NCI-H1092 treated with DMSO at 0.1 percent for 48 hours (cell line): ENCODE measurements around the gene TTLL11.
A peak's percentile ranks its signal among the peaks of the same experiment; 100 is the strongest.

ENCODE experiments used
- DNase-seq: peaks from one replicate; lab custom pipeline; 2025; lab: John Stamatoyannopoulos, UW

The TTLL11 gene

GRCh38 chr9:121968056-121968455 is 125.1 kb downstream of the TTLL11 start:
- no peak for DNase-seq

GRCh38 chr9:121966706-121967105 is 126.4 kb downstream of the TTLL11 start:
- no peak for DNase-seq

DNA sequence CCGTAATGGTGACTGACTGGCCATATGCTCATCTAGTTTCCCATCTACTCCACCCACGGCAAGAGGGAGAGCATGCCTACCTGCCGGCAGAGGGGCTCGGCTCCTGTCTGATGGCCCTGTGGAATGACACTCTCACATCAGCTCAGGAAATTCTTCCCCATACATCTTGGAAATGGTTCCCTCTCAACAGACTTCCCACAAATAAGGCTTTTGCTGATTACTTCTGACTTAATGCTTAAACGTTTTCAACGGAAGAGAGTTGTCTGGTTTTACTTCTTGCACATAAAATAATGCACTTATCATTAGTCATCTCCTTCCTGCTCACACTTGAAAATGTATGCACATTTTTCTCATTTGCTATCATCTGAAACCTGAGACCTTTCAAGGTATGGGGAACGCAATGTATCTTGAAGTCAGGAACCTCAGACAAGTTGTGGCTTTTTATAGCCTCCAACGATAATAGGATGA is 129.5 kb downstream of the TTLL11 start:
- DNase-seq = no peak

DNA sequence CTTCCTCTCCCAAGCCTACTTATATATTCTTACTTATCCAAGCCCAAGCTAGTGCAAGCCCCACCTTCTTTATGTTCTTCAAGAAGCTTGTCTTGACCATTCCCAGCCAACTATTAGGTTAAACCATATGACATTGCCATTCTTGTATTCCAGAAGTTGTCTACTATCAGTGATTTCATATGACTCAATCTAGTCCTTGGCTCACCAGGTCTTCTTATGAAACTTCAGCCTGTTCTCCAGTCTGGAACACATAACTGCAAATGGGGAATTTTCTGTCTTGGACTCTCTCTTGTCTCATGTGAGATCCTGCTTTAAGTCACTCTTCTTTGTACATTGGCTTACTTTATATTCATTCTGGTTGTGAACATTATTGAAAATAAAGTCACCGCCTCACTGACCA is 130.7 kb downstream of the TTLL11 start:
- no peak for DNase-seq

DNA sequence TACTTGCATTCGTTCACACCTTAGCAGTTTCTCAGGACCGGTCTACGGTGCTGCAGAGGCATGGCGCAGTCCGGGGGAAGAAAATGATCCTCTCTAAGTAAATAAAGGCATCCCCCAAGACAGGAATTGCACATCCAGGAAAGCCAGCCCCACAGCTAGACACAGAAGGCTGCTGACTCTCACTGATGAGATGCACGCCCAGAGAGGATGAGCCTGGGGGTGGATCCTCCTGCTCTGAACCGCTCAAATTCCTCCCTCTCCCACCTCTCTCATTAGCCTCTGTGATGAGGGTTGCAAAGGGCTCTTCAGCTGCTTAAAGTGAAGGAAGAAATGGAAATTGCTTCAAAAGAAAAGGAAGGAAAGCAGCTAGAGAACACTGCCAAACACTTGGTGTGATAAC is 132.4 kb downstream of the TTLL11 start:
- DNase-seq = no peak

- no peak for DNase-seq
Observed at GRCh38 chr9:121958530-121958929, 134.6 kb downstream of the TTLL11 start.

- DNase-seq = no peak
Observed at GRCh38 chr9:121956808-121957207, 136.3 kb downstream of the TTLL11 start.

DNA sequence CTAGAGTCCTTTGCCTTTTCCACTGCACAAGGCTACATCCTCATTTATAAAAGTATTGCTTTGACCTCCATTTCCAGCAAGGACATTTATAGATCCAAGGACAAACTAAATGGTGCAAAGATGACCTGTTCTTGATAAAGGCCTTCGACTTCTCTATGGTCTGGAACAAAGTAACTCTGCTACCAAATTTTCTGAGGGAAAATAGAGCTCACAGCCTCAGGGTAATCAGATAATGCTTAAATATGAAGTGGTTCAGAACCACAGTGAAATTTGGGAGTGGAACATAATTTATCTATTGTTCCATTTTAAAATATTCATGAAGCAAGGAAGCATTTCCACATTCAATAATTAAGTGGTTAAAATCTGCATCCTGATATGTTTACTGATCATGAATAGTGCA is 137.5 kb downstream of the TTLL11 start:
- no peak for DNase-seq

DNA sequence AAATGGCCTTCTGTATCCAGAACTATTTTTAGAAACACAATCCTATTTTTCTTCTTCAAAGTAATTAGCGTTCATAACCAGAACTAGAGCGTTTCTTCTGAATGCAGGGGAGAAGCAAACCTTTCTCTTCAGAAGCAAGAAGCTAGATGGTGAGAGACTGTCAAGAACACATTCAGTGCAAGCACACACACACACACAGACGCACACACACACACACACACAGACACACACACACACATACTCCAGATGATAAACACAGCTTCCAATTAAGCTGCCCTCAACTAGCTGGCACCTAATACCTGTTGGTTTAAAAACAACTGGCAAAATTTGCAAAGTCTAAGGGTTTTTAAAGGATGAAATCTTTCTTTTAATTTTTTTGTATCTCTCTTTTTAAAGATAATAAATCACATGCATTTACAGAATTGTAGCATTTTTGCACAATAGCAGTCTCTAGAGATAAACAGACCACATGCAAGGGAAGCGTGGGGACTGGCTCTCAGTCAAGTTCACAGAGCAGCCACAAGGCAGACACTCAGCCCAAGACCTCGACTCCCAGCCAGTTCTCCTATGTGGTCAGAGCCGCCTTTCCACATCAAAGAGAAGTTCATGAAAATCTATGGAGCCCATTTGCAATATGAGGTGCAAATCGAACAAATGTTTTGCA is 138.5 kb downstream of the TTLL11 start:
- DNase-seq = no peak

- no peak for DNase-seq
Observed at GRCh38 chr9:121952611-121953010, 140.5 kb downstream of the TTLL11 start.

DNA sequence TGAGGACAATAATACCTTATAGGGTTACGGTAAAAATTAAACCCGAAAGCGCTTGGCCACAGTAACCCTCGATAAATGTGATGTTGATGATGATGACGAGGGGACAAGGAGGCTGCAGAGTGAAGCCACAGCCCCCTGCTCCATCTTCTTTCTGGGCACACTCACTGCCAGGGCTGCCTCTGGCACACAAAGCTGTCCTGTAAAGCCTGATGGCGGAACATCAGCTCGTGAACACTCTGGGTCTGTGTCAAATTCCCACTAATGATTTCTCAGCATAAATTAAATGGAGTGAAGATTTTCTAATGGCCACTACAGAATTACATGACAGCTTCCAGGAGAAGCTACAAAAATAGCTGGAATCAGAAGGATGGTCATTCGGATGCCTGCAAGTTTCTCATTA is 142.2 kb downstream of the TTLL11 start:
- no peak for DNase-seq

GRCh38 chr9:121950441-121950840 is 142.7 kb downstream of the TTLL11 start:
- no peak for DNase-seq

- no peak for DNase-seq
Observed at GRCh38 chr9:121949766-121950165, 143.3 kb downstream of the TTLL11 start.

- no peak for DNase-seq
Observed at GRCh38 chr9:121949364-121949763, 143.7 kb downstream of the TTLL11 start.

GRCh38 chr9:121947775-121948174 is 145.3 kb downstream of the TTLL11 start:
- peak; percentile 92 for DNase-seq

DNA sequence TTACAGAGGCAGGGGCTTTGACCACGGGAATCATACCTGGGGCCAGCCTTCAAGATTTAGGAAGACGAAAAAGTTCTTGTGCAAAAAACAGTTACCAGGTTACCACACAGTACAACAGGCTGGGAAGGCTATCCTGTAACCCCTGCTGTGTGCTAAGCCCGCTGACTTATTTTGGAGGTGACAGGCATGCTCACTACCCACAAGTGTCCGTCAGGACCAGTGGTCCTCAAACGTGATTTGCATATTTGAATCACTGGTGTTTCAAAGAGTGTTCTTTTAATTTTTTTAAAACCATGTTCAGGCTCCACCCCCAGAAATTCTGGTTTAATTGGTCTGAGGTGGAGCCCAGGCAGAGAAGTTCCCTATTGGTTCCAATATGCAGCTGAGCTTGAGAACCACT is 146.6 kb downstream of the TTLL11 start:
- DNase-seq = no peak

DNA sequence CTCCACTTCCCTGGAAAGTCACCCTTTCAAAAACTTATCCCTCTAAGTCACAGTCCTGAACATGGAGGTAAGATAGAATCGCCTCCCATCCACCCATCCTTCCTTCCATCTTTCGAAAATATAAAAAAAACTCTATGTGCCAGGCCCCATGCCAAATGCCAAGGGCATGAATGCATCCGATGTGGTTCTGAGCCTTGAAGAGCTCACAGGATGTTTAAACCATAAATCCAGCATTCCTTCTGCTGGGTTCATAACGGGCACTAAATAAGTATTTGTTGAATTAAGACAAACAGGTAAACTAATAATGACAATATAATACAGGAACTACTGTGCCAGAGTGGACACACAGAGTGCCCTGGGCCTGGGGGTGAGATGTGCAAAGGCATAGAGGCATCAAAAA is 147.3 kb downstream of the TTLL11 start:
- DNase-seq = no peak

DNA sequence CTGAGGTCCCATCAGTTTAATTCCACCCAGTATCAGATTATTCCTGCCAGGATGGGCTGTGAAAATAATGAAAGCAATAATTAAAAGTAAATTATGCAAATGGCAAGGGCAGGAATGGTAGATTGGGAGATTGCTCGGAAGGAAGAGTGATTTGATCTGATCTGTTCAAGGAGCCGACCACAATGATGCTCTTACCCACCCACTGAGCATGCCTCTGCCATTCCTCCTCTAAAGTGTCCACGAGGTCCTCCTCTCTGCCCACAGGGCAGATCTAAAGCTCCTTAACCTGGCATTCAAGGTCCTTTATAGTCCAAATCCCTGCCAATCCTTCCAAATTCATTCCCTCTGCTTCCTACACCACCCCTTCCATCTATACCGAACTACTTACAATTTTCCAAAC is 147.8 kb downstream of the TTLL11 start:
- DNase-seq = no peak

- no peak for DNase-seq
Observed at GRCh38 chr9:121944711-121945191, 148.4 kb downstream of the TTLL11 start.

- DNase-seq = no peak
Observed at GRCh38 chr9:121943463-121943862, 149.6 kb downstream of the TTLL11 start.

GRCh38 chr9:121942866-121943382 is 150.2 kb downstream of the TTLL11 start:
- DNase-seq = no peak

- DNase-seq = no peak
Observed at GRCh38 chr9:121942313-121942712, 150.8 kb downstream of the TTLL11 start.

DNA sequence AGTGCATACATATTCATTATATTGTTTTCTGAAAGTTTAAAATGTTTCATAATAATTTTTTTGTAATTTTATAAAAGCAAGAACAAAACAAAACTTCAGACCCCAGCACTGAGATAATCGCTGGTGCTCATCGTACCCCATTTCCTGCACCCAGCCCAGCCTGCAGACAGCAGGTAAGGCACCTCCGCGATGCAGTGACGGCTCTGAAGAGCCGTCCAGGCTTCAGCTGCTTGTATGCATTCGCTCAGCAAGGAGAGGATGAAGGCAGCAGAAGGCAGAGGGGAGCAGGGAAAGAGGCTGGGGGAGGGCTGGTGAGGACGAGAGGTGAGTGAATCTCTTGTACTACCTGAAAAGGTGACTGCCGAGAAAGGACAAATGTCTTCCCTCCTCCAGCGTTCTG is 153.5 kb downstream of the TTLL11 start:
- no peak for DNase-seq

- no peak for DNase-seq
Observed at GRCh38 chr9:121938621-121939020, 154.5 kb downstream of the TTLL11 start.
